Measurements from ENCODE around the gene MTRF1L.

Gene MTRF1L

DNA sequence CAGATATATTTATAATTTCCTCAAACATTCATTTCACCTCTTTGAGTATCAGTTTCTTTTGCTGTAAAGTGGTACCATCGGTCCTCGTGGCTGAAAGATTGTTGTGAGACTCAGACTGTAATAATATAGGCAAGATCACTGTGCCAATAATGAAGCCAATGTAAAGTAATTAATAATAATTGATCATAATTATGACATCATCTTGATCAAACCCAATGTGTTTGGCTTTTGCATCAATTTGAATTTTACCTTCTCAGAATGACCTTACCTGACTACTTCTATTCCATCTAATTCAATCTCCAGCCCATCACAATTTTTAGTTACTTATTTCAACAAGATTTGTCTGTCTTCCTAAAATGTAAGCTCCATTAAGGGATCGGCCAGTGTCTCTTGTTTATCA, 15.8 kb upstream of the MTRF1L start:
- DNase-seq, result no peak
- H3K27me3 Mint-ChIP-seq (ENCODE audit: low read depth, poor library complexity), result no peaks in the 10 kb centered on the region
- no peak overlapping the region for H3K4me3 Mint-ChIP-seq
- H3K27ac Mint-ChIP-seq, result no peak overlapping the region
- TF ChIP-seq, protein P1, sequence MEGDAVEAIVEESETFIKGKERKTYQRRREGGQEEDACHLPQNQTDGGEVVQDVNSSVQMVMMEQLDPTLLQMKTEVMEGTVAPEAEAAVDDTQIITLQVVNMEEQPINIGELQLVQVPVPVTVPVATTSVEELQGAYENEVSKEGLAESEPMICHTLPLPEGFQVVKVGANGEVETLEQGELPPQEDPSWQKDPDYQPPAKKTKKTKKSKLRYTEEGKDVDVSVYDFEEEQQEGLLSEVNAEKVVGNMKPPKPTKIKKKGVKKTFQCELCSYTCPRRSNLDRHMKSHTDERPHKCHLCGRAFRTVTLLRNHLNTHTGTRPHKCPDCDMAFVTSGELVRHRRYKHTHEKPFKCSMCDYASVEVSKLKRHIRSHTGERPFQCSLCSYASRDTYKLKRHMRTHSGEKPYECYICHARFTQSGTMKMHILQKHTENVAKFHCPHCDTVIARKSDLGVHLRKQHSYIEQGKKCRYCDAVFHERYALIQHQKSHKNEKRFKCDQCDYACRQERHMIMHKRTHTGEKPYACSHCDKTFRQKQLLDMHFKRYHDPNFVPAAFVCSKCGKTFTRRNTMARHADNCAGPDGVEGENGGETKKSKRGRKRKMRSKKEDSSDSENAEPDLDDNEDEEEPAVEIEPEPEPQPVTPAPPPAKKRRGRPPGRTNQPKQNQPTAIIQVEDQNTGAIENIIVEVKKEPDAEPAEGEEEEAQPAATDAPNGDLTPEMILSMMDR (IDR thresholded peaks at IDR 0.05), result no peak
- H3K9me3 Mint-ChIP-seq, result peaks cover 5% of the 10 kb centered on the region
- no peaks in the 10 kb centered on the region for H3K36me3 Mint-ChIP-seq (ENCODE audit: low read depth)
- no peaks in the 10 kb centered on the region for H3K4me1 Mint-ChIP-seq

DNA sequence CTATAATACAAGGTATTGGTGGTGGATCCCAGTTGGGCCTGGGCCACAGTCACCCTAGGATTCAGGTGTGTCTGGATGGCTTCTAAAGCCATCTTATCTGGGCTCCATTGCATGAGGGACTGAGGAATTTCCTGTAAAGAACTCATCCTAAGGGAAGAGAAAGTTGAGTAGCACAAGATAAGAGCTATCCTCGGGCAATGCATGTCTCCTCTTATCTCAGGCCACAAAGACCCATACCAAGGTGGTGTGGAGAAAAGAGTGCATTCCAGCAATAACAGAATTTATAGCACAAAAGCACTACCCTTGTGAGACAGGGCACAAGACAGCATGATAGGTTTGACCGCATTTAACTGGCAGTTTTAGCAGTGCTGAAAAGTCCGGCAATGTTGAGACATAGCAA, 14.3 kb upstream of the MTRF1L start:
- no peak overlapping the region for H3K27ac Mint-ChIP-seq
- TF ChIP-seq, protein P1 (IDR thresholded peaks at IDR 0.05), result no peak
- H3K9me3 Mint-ChIP-seq, result peaks cover 5% of the 10 kb centered on the region
- H3K4me3 Mint-ChIP-seq, result no peak overlapping the region
- H3K27me3 Mint-ChIP-seq (ENCODE audit: low read depth, poor library complexity), result no peaks in the 10 kb centered on the region
- H3K4me1 Mint-ChIP-seq, result no peaks in the 10 kb centered on the region
- DNase-seq, result no peak
- H3K36me3 Mint-ChIP-seq (ENCODE audit: low read depth), result no peaks in the 10 kb centered on the region

DNA sequence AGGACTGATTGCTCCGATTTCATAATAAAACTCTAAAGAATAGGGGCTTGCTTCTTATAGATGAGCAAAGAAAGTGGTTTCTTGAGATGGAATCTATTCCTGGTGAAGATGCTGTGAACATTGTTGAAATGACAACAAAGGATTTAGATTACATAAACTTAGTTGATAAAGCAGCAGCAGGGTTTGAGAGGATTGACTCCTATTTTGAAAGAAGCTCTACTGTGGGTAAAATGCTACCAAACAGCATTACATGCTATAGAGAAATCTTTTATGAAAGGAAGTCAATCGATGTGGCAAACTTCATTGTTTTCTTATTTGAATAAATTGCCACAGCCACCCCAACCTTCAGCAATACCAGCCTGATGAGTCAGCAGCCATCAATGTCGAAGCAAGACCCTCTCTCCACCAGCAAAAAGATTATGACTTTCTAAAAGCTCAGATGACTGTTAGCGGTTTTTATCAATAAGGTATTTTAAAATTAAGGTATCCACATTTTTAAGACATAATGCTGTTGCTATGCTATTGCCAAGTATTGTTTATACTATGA, 12.7 kb upstream of the MTRF1L start:
- no peaks in the 10 kb centered on the region for H3K36me3 Mint-ChIP-seq (ENCODE audit: low read depth)
- TF ChIP-seq, protein P1 (IDR thresholded peaks at IDR 0.05), result no peak
- H3K4me1 Mint-ChIP-seq, result no peaks in the 10 kb centered on the region
- no peak overlapping the region for H3K27ac Mint-ChIP-seq
- DNase-seq, result no peak
- H3K27me3 Mint-ChIP-seq (ENCODE audit: low read depth, poor library complexity), result no peaks in the 10 kb centered on the region
- no peak overlapping the region for H3K4me3 Mint-ChIP-seq
- H3K9me3 Mint-ChIP-seq, result peaks cover 5% of the 10 kb centered on the region

DNA sequence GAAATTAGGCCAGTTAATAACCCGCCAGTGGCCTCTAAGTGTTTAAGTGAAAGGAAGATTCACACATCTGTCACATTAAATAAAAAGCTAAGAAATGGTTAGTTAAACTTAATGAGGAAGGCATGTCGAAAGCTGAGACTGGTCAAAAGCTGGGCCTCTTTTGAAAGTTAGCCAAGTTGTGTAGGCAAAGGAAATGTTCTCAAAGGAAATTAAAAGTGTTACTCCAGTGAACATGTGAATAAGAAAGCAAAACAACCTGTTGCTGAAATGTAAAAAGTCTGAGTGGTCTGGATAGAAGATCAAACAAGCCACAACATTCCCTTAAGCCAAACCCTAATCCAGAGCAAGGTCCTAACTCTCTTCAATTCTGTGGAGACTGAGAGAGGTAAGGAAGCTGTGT, 10.9 kb upstream of the MTRF1L start:
- no peaks in the 10 kb centered on the region for H3K36me3 Mint-ChIP-seq (ENCODE audit: low read depth)
- no peak overlapping the region for H3K4me3 Mint-ChIP-seq
- TF ChIP-seq, protein P1 (IDR thresholded peaks at IDR 0.05), result no peak
- DNase-seq, result no peak
- H3K27ac Mint-ChIP-seq, result no peak overlapping the region
- H3K4me1 Mint-ChIP-seq, result no peaks in the 10 kb centered on the region
- no peaks in the 10 kb centered on the region for H3K27me3 Mint-ChIP-seq (ENCODE audit: low read depth, poor library complexity)
- H3K9me3 Mint-ChIP-seq, result no peaks in the 10 kb centered on the region

DNA sequence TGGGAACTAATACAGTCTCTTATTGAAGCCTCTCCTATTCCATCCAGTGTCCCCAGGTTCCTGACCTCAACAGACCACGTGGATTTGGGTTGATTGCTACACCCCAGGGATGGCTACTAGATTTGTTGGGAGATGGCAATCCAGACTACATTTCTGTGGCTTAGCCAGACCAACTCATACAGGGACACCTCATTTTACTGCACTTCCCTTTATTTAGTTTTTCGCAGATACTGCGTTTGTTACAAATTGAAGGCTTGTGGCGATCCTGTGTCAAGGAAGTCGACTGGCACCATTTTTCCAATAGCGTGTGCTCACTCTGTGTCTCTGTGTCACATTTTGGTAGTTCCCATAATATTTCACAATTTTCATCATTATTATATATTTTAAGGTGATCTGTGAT, 10.3 kb upstream of the MTRF1L start:
- Mint-ChIP-seq H3K27ac (no peak overlapping the region), H3K4me1 (no peaks in the 10 kb centered on the region), H3K36me3 (ENCODE audit: low read depth) (no peaks in the 10 kb centered on the region), H3K27me3 (ENCODE audit: low read depth, poor library complexity) (no peaks in the 10 kb centered on the region), H3K4me3 (no peak overlapping the region), H3K9me3 (no peaks in the 10 kb centered on the region)
- DNase-seq, result no peak
- TF ChIP-seq, protein P1 (IDR thresholded peaks at IDR 0.05), result no peak

DNA sequence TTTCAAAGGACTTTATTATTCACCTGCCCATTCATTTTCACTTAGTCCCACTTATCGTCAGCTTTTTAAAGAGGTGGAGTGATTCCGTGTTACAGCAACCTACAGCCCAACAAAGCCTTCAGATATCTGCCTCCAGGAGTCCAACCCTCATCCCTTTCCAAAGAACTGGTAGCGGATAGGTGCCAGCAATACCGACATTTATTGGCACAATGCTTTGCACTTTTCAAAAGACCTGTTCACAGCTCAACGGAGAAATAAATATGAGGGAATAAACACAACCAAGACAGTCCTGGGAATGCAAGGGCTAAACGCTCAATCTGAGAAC, 819 bp upstream of the MTRF1L start:
- peak overlapping the region; percentile 95 for H3K4me3 Mint-ChIP-seq
- no peaks in the 10 kb centered on the region for H3K9me3 Mint-ChIP-seq
- DNase-seq, result no peak
- TF ChIP-seq, protein P1 (IDR thresholded peaks at IDR 0.05), result no peak
- no peaks in the 10 kb centered on the region for H3K27me3 Mint-ChIP-seq (ENCODE audit: low read depth, poor library complexity)
- H3K36me3 Mint-ChIP-seq (ENCODE audit: low read depth), result peaks cover 14% of the 10 kb centered on the region
- peak overlapping the region; percentile 100 for H3K27ac Mint-ChIP-seq
- peaks cover 39% of the 10 kb centered on the region for H3K4me1 Mint-ChIP-seq
